IPS-18c (cell line): ENCODE measurements around the gene CDK14.
"Not testable (repeated sequence)": the region's sequence is repeated elsewhere in the genome, so short reads cannot be mapped to it uniquely, and the experiment has no call there.

Experiments
- H3K4me3 ChIP-seq: 2 replicates; pipeline ENCODE4 v1.7.0; 2013; ENCODE audit warnings: low read depth, mild to moderate bottlenecking, low read length, moderate library complexity; ENCODE audit not compliant: insufficient read depth
- H3K9me3 ChIP-seq: one replicate; pipeline ENCODE4 v1.6.1; 2013; ENCODE audit warnings: mild to moderate bottlenecking, low read length, moderate library complexity; ENCODE audit not compliant: control insufficient read depth, insufficient read depth

CDK14 gene

GRCh38 chr7:90749774-90750173 is 153.7 kb downstream of the CDK14 start:
- Histone ChIP-seq H3K4me3 (no peak overlapping the region), H3K9me3 (no peaks in the 10 kb centered on the region)

GRCh38 chr7:90751595-90751994 is 155.5 kb downstream of the CDK14 start:
- H3K9me3 ChIP-seq, result no peaks in the 10 kb centered on the region
- H3K4me3 ChIP-seq, result no peak overlapping the region

- H3K4me3 ChIP-seq, result no peak overlapping the region
- no peaks in the 10 kb centered on the region for H3K9me3 ChIP-seq
These were observed 155.9 kb downstream of the CDK14 start for GRCh38 chr7:90752051-90752450.

GRCh38 chr7:90755041-90755440 is 158.9 kb downstream of the CDK14 start:
- H3K4me3 ChIP-seq, result no peak overlapping the region
- no peaks in the 10 kb centered on the region for H3K9me3 ChIP-seq

GRCh38 chr7:90756366-90756765 is 160.2 kb downstream of the CDK14 start:
- Histone ChIP-seq H3K4me3 (no peak overlapping the region), H3K9me3 (no peaks in the 10 kb centered on the region)

GRCh38 chr7:90757565-90757950 is 161.4 kb downstream of the CDK14 start:
- not testable (repeated sequence) for H3K9me3 ChIP-seq, H3K4me3 ChIP-seq

GRCh38 chr7:90758933-90759562 is 162.9 kb downstream of the CDK14 start:
- Histone ChIP-seq H3K4me3 (no peak overlapping the region), H3K9me3 (no peaks in the 10 kb centered on the region)

GRCh38 chr7:90759710-90760109 is 163.6 kb downstream of the CDK14 start:
- H3K4me3 ChIP-seq, result no peak overlapping the region
- H3K9me3 ChIP-seq, result no peaks in the 10 kb centered on the region

GRCh38 chr7:90760892-90761291 is 164.8 kb downstream of the CDK14 start:
- H3K4me3 ChIP-seq, result no peak overlapping the region
- no peaks in the 10 kb centered on the region for H3K9me3 ChIP-seq

- H3K4me3 ChIP-seq, result no peak overlapping the region
- no peaks in the 10 kb centered on the region for H3K9me3 ChIP-seq
These were observed 165.5 kb downstream of the CDK14 start for GRCh38 chr7:90761584-90761983.

GRCh38 chr7:90763108-90763507 is 167.0 kb downstream of the CDK14 start:
- H3K4me3 ChIP-seq, result no peak overlapping the region
- H3K9me3 ChIP-seq, result no peaks in the 10 kb centered on the region

- H3K9me3 ChIP-seq, result no peaks in the 10 kb centered on the region
- no peak overlapping the region for H3K4me3 ChIP-seq
These were observed 168.9 kb downstream of the CDK14 start for GRCh38 chr7:90764848-90765570.

- no peak overlapping the region for H3K4me3 ChIP-seq
- no peaks in the 10 kb centered on the region for H3K9me3 ChIP-seq
These were observed 170.9 kb downstream of the CDK14 start for GRCh38 chr7:90766814-90767564.

- no peaks in the 10 kb centered on the region for H3K9me3 ChIP-seq
These were observed 172.2 kb downstream of the CDK14 start for GRCh38 chr7:90768301-90768700.

GRCh38 chr7:90769036-90769435 is 172.9 kb downstream of the CDK14 start:
- no peaks in the 10 kb centered on the region for H3K9me3 ChIP-seq
- H3K4me3 ChIP-seq, result no peak overlapping the region

More at GRCh38 chr7:90768301-90768700, 172.2 kb downstream of the CDK14 start:
- no peak overlapping the region for H3K4me3 ChIP-seq

- H3K4me3 ChIP-seq, H3K9me3 ChIP-seq: not testable (repeated sequence)
These were observed 173.4 kb downstream of the CDK14 start for GRCh38 chr7:90769566-90769965.

- no peak overlapping the region for H3K4me3 ChIP-seq
- H3K9me3 ChIP-seq, result no peaks in the 10 kb centered on the region
These were observed 175.2 kb downstream of the CDK14 start for GRCh38 chr7:90771281-90771680.

GRCh38 chr7:90772410-90772809 is 176.3 kb downstream of the CDK14 start:
- Histone ChIP-seq H3K9me3 (no peaks in the 10 kb centered on the region), H3K4me3 (no peak overlapping the region; the same call in 1 of the 2 replicates)
